Posterior vena cava (tissue), 2 donors: ENCODE data around the gene TNIK. TPM values are rescaled to one million over a fixed set of nuclear protein-coding genes. Genes with fewer than 3 reads are reported as not detected.
"Not testable (repeated sequence)": the region's sequence is repeated elsewhere in the genome, so short reads cannot be mapped to it uniquely, and the experiment has no call there.

Source experiments
- DNase-seq: peaks from one replicate; pipeline ENCODE4 v3.0.0-alpha.2; 2020; ENCODE audit warnings: low spot score
- intact Hi-C, 2 donors: fragments of 100-400 bp; cut with DNase I; formaldehyde crosslinking; loops; one replicate each; pipeline versions ENCODE4 v1.14.1 to v1.14.2; 2022 to 2023
- total RNA-seq, 2 donors: library from RNA; stranded (reverse); fragmentation: NEBNext Ultra II Directional; extraction: Animal tissue kit (Norgen Biotek cat#: 25700); gene quantifications; one replicate each; pipeline ENCODE4 v1.2.1, GENCODE V29; 2021
- donor health status: DM: yes; HTN: yes; CAD: no.
- donor health status: DM: yes; HTN: yes; CAD: no.

The TNIK gene
- total RNA-seq, 2 donors from 2014 or later: 16.5 to 20.3 TPM

GRCh38 chr3:171150945-171151344, 309.3 kb downstream of the TNIK start:
- DNase-seq: no peak
- intact Hi-C loops: loop anchor here in 1 of 2 donors (10.0 kb wide), 1 partner anchor 414 kb away; no protein-coding TSS in a partner anchor

- DNase-seq: no peak
- intact Hi-C loops: loop anchor here in 1 of 2 donors (10.0 kb wide), 1 partner anchor 415 kb away; no protein-coding TSS in a partner anchor
Observed at GRCh38 chr3:171149526-171150116, 310.6 kb downstream of the TNIK start.

GRCh38 chr3:171145798-171146197, 314.4 kb downstream of the TNIK start:
- intact Hi-C loops: loop anchor here in 1 of 2 donors (2.0 kb wide), 1 partner anchor 27 kb away; no protein-coding TSS in a partner anchor
- no peak for DNase-seq

GRCh38 chr3:171142985-171143384, 317.2 kb downstream of the TNIK start:
- no peak for DNase-seq
- intact Hi-C loops: no loop called here

GRCh38 chr3:171140246-171140645, 320.0 kb downstream of the TNIK start:
- intact Hi-C loops: no loop called here
- DNase-seq: no peak

- intact Hi-C loops: no loop called here
- no peak for DNase-seq
Observed at GRCh38 chr3:171138027-171138426, 322.2 kb downstream of the TNIK start.

- intact Hi-C loops: no loop called here
- DNase-seq: no peak
Observed at GRCh38 chr3:171135549-171135948, 324.7 kb downstream of the TNIK start.

GRCh38 chr3:171133796-171134569, 326.2 kb downstream of the TNIK start:
- intact Hi-C loops: no loop called here
- no peak for DNase-seq

GRCh38 chr3:171133337-171133736, 326.9 kb downstream of the TNIK start:
- intact Hi-C loops: no loop called here
- DNase-seq: no peak

- no peak for DNase-seq
- intact Hi-C loops: no loop called here
Observed at GRCh38 chr3:171132873-171133272, 327.3 kb downstream of the TNIK start.

- intact Hi-C loops: no loop called here
- no peak for DNase-seq
Observed at GRCh38 chr3:171129827-171130226, 330.4 kb downstream of the TNIK start.

GRCh38 chr3:171127611-171128010, 332.6 kb downstream of the TNIK start:
- intact Hi-C loops: no loop called here
- no peak for DNase-seq

GRCh38 chr3:171126478-171127209, 333.6 kb downstream of the TNIK start:
- DNase-seq: no peak
- intact Hi-C loops: no loop called here

GRCh38 chr3:171125010-171125409, 335.2 kb downstream of the TNIK start:
- DNase-seq: no peak
- intact Hi-C loops: no loop called here

- no peak for DNase-seq
- intact Hi-C loops: no loop called here
Observed at GRCh38 chr3:171123915-171124314, 336.3 kb downstream of the TNIK start.

GRCh38 chr3:171122861-171123260, 337.3 kb downstream of the TNIK start:
- intact Hi-C loops: no loop called here
- no peak for DNase-seq

GRCh38 chr3:171122240-171122639, 338.0 kb downstream of the TNIK start:
- intact Hi-C loops: no loop called here
- no peak for DNase-seq

- DNase-seq: no peak
- intact Hi-C loops: no loop called here
Observed at GRCh38 chr3:171121801-171122200, 338.4 kb downstream of the TNIK start.

GRCh38 chr3:171119402-171119801, 340.8 kb downstream of the TNIK start:
- intact Hi-C loops, DNase-seq: not testable (repeated sequence)

- DNase-seq, intact Hi-C loops: not testable (repeated sequence)
Observed at GRCh38 chr3:171118993-171119392, 341.2 kb downstream of the TNIK start.
